ENCODE measurements around the gene CEP83.

DNA sequence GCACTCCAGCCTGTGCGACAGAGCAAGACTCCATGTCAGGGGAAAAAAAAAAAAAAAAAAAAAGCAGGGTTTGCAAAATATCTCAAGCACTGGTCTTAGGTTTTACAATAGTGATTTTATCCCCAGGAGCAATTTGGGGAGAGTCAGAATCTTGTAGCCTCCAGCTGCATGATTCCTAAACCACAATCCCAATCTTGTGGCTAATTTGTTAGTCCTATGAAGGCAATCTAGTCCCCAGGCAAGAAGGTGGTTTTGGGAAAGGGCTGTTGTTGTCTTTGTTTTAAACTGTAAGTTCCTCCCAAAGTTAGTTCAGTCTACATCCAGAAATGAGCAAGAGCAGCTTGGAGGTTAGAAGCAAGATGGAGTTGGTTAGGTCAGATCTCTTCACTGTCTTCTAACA is 175.6 kb downstream of the CEP83 start:
- TF ChIP-seq ZNF274 (IDR thresholded peaks at IDR 0.05; ENCODE audit: borderline replicate concordance, low read depth, low read length) (no peak), SRSF1 (IDR thresholded peaks at IDR 0.05; ENCODE audit: low read depth, low read length) (no peak), RBBP5 (IDR thresholded peaks at IDR 0.05; ENCODE audit: borderline replicate concordance, insufficient read depth, low read length, poor library complexity, severe bottlenecking) (no peak), TCF7L2 (IDR thresholded peaks at IDR 0.05; ENCODE audit: low read depth, low read length) (no peak), NFE2L1 (tag; IDR thresholded peaks at IDR 0.05; ENCODE audit: borderline replicate concordance, low read depth) (no peak), ZNF143 (CRISPR knock-in tag; IDR thresholded peaks at IDR 0.05) (no peak), TEAD2 (tag; IDR thresholded peaks at IDR 0.05) (no peak), MLX (CRISPR knock-in tag; conservative IDR thresholded peaks at IDR 0.05) (no peak), TAF1 (IDR thresholded peaks at IDR 0.05; ENCODE audit: control insufficient read depth, extremely low read depth, insufficient read depth, low read length, severe bottlenecking) (no peak)
- TF ChIP-seq, protein P1, sequence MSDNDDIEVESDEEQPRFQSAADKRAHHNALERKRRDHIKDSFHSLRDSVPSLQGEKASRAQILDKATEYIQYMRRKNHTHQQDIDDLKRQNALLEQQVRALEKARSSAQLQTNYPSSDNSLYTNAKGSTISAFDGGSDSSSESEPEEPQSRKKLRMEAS (CRISPR knock-in tag; IDR thresholded peaks at IDR 0.05), result no peak
- TF ChIP-seq, protein P2, sequence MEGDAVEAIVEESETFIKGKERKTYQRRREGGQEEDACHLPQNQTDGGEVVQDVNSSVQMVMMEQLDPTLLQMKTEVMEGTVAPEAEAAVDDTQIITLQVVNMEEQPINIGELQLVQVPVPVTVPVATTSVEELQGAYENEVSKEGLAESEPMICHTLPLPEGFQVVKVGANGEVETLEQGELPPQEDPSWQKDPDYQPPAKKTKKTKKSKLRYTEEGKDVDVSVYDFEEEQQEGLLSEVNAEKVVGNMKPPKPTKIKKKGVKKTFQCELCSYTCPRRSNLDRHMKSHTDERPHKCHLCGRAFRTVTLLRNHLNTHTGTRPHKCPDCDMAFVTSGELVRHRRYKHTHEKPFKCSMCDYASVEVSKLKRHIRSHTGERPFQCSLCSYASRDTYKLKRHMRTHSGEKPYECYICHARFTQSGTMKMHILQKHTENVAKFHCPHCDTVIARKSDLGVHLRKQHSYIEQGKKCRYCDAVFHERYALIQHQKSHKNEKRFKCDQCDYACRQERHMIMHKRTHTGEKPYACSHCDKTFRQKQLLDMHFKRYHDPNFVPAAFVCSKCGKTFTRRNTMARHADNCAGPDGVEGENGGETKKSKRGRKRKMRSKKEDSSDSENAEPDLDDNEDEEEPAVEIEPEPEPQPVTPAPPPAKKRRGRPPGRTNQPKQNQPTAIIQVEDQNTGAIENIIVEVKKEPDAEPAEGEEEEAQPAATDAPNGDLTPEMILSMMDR (IDR thresholded peaks at IDR 0.05 in 2 of 3, conservative IDR thresholded peaks at IDR 0.05 in 1 of 3; ENCODE audit: insufficient read depth in 2 of 3, low read depth in 1 of 3, low read length in 3 of 3), result no peak
- TF ChIP-seq, protein P3, sequence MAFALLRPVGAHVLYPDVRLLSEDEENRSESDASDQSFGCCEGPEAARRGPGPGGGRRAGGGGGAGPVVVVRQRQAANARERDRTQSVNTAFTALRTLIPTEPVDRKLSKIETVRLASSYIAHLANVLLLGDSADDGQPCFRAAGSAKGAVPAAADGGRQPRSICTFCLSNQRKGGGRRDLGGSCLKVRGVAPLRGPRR (CRISPR knock-in tag; IDR thresholded peaks at IDR 0.05), result no peak

Data from K562 (cell line).